Left colon (tissue), 2 donors: ENCODE measurements around the gene MAP3K8. TPM values are rescaled to one million over a fixed set of nuclear protein-coding genes. Genes with fewer than 3 reads are reported as not detected.

ENCODE experiments used
- ATAC-seq: fragments of 200-7000 bp; cut with Tn5 transposase; one replicate; pipeline ENCODE4 v1.9.1; 2020; ENCODE audit warnings: mild to moderate bottlenecking, moderate library complexity
- DNase-seq, 2 donors: peaks; one replicate each; pipeline ENCODE4 v3.0.0-alpha.2; 2020
- intact Hi-C, 2 donors: fragments of 100-400 bp; cut with DNase I in 1 of 2; cut with micrococcal nuclease in 1 of 2; formaldehyde crosslinking; loops; one replicate each; pipeline versions ENCODE4 v1.11.2 to v1.14.0; 2022; cut with DNase I, micrococcal nuclease
- long read RNA-seq: library from polyadenylated mRNA; unstranded; transcript quantifications from one replicate; pipeline ENCODE4 v2.0.0, GENCODE V29; 2021
- total RNA-seq, 2 donors: library from RNA; stranded (reverse); fragmentation: NEBNext Ultra II Directional; extraction: Animal tissue kit (Norgen Biotek cat#: 25700); gene quantifications; one replicate each; pipeline ENCODE4 v1.2.1, GENCODE V29; 2021
- donor health status: DM: no; HTN: no; CAD: no.
- donor health status: DM: yes; HTN: yes; CAD: no.

Gene MAP3K8
- total RNA-seq, result 10 to 100 TPM; 11.6 to 14.0 TPM
- long read RNA-seq, partial matches to known transcripts, result 6 of 12 reads
- long read RNA-seq, other reads (novel, unspliced or antisense), result 5 of 12 reads

GRCh38 chr10:30433730-30434272 lies at the start of gene MAP3K8:
Gene MAP3K8 (plus strand): TSS chr10:30434184. CDS start chr10:30438939, 4,755 bp downstream.
- DNase-seq (peak; percentile 89 to 91), ATAC-seq (peak; percentile 77)
- intact Hi-C loops, result no loop called here

GRCh38 chr10:30384701-30385201 lies 49.2 kb upstream of the MAP3K8 start:
- peak; percentile 61 for ATAC-seq
- intact Hi-C loops, result no loop called here

GRCh38 chr10:30386801-30387588 lies 47.0 kb upstream of the MAP3K8 start:
- ATAC-seq (no peak), DNase-seq (no peak)
- intact Hi-C loops, result no loop called here

More at GRCh38 chr10:30384701-30385201, 49.2 kb upstream of the MAP3K8 start:
- DNase-seq, result no peak

- no peak for DNase-seq
- intact Hi-C loops, result no loop called here
- no peak for ATAC-seq
These were observed 46.2 kb upstream of the MAP3K8 start for GRCh38 chr10:30387646-30388243.

GRCh38 chr10:30389543-30389942 lies 44.4 kb upstream of the MAP3K8 start:
- no peak for DNase-seq
- intact Hi-C loops, result no loop called here
- ATAC-seq, result no peak

- intact Hi-C loops, result loop anchor here in 1 of 2 donors (5.0 kb wide), 1 partner anchor 202 kb away; no protein-coding TSS in a partner anchor
- ATAC-seq (no peak), DNase-seq (no peak)
These were observed 43.8 kb upstream of the MAP3K8 start for GRCh38 chr10:30390207-30390606.

GRCh38 chr10:30391266-30391665 lies 42.7 kb upstream of the MAP3K8 start:
- no peak for ATAC-seq
- DNase-seq, result no peak
- intact Hi-C loops, result loop anchor here in 1 of 2 donors (5.0 kb wide), 1 partner anchor 201 kb away; no protein-coding TSS in a partner anchor

- intact Hi-C loops, result loop anchor here in 1 of 2 donors (5.0 kb wide), 1 partner anchor 200 kb away; no protein-coding TSS in a partner anchor
- ATAC-seq, result peak; percentile 100
- peak; percentile 74 to 84 for DNase-seq
These were observed 41.4 kb upstream of the MAP3K8 start for GRCh38 chr10:30392564-30392990.

GRCh38 chr10:30396293-30396692 lies 37.7 kb upstream of the MAP3K8 start:
- no peak for DNase-seq
- intact Hi-C loops, result loop anchor here in 1 of 2 donors (5.0 kb wide), 1 partner anchor 141 kb away; no protein-coding TSS in a partner anchor
- ATAC-seq, result no peak

- ATAC-seq (no peak), DNase-seq (no peak)
- intact Hi-C loops, result loop anchor here in 1 of 2 donors (5.0 kb wide), 1 partner anchor 141 kb away; no protein-coding TSS in a partner anchor
These were observed 37.3 kb upstream of the MAP3K8 start for GRCh38 chr10:30396698-30397097.

- DNase-seq (no peak), ATAC-seq (no peak)
- intact Hi-C loops, result loop anchor here in 1 of 2 donors (5.0 kb wide), 1 partner anchor 139 kb away; no protein-coding TSS in a partner anchor
These were observed 35.8 kb upstream of the MAP3K8 start for GRCh38 chr10:30398193-30398592.

- no peak for DNase-seq
- no peak for ATAC-seq
- intact Hi-C loops, result loop anchor here in 1 of 2 donors (5.0 kb wide), 1 partner anchor 139 kb away; no protein-coding TSS in a partner anchor
These were observed 35.2 kb upstream of the MAP3K8 start for GRCh38 chr10:30398788-30399187.

GRCh38 chr10:30403494-30403893 lies 30.5 kb upstream of the MAP3K8 start:
- ATAC-seq (no peak), DNase-seq (no peak)
- intact Hi-C loops, result no loop called here

- intact Hi-C loops, result no loop called here
- no peak for DNase-seq
- ATAC-seq, result no peak
These were observed 29.4 kb upstream of the MAP3K8 start for GRCh38 chr10:30404540-30404939.

- no peak for DNase-seq
- intact Hi-C loops, result loop anchor here in 1 of 2 donors (10.0 kb wide), 1 partner anchor 124 kb away; no protein-coding TSS in a partner anchor
- no peak for ATAC-seq
These were observed 22.7 kb upstream of the MAP3K8 start for GRCh38 chr10:30411263-30411662.

- DNase-seq (no peak), ATAC-seq (no peak)
- intact Hi-C loops, result loop anchor here in 1 of 2 donors (10.0 kb wide), 1 partner anchor 122 kb away; no protein-coding TSS in a partner anchor
These were observed 21.1 kb upstream of the MAP3K8 start for GRCh38 chr10:30412901-30413300.

GRCh38 chr10:30413996-30414576 lies 19.9 kb upstream of the MAP3K8 start:
- no peak for DNase-seq
- intact Hi-C loops, result loop anchor here (2.0 to 10.0 kb wide), 2 partner anchors 119 to 121 kb away; no protein-coding TSS in a partner anchor
- peak; percentile 82 for ATAC-seq

GRCh38 chr10:30415593-30415992 lies 18.4 kb upstream of the MAP3K8 start:
- DNase-seq, result no peak
- no peak for ATAC-seq
- intact Hi-C loops, result loop anchor here (2.0 to 10.0 kb wide), 2 partner anchors 117 to 119 kb away; no protein-coding TSS in a partner anchor
